Activated CD4-positive, alpha-beta memory T cell treated with anti-CD3 and anti-CD28 coated beads for 36 hours (primary cell): ENCODE results near the gene MYH14. TPM values are rescaled to one million over a fixed set of nuclear protein-coding genes. Genes with fewer than 3 reads are reported as not detected.

Source experiments
- CTCF ChIA-PET: fragments of 350-600 bp; sonication (Branson Sonifier 250); formaldehyde crosslinking; loops from one replicate; lab custom pipeline; 2021; ENCODE audit warnings: antibody characterized with exemption, inconsistent platforms; lab: Charles Lee
- POLR2A ChIA-PET: fragments of 350-600 bp; sonication (Branson Sonifier 250); formaldehyde crosslinking; loops from one replicate; lab custom pipeline; 2021; ENCODE audit warnings: antibody characterized with exemption; lab: Charles Lee
- DNase-seq: peaks from one replicate; pipeline ENCODE4 v3.0.0-alpha.2; 2020
- H3K27ac Mint-ChIP-seq: one replicate; pipeline ENCODE4 v1.8.0; 2021; ENCODE audit warnings: mixed read lengths
- H3K27me3 Mint-ChIP-seq: one replicate; pipeline ENCODE4 v1.8.0; 2021; ENCODE audit warnings: mixed read lengths
- H3K36me3 Mint-ChIP-seq: one replicate; pipeline ENCODE4 v1.8.0; 2021; ENCODE audit warnings: mixed read lengths
- H3K4me1 Mint-ChIP-seq: one replicate; pipeline ENCODE4 v1.8.0; 2021; ENCODE audit warnings: low read depth, mixed read lengths
- H3K4me3 Mint-ChIP-seq: one replicate; pipeline ENCODE4 v1.8.0; 2021; ENCODE audit warnings: mild to moderate bottlenecking, mixed read lengths
- H3K9me3 Mint-ChIP-seq: one replicate; pipeline ENCODE4 v1.8.0; 2021; ENCODE audit warnings: mixed read lengths
- intact Hi-C: fragments of 100-400 bp; cut with micrococcal nuclease; formaldehyde crosslinking; loops from one replicate; pipeline ENCODE4 v1.15.1; 2023
- total RNA-seq, 2 experiments: library from RNA; stranded (reverse); gene quantifications; one replicate each; pipeline ENCODE4 v1.2.3, GENCODE V29; 2021

Gene MYH14
- total RNA-seq, 2 experiments from 2014 or later, result not detected

GRCh38 chr19:50197348-50197747 is 6.1 kb upstream of the MYH14 start:
- H3K4me3 Mint-ChIP-seq, result no peak overlapping the region
- intact Hi-C loops, result no loop called here
- H3K4me1 Mint-ChIP-seq, result no peaks in the 10 kb centered on the region
- H3K9me3 Mint-ChIP-seq, result no peaks in the 10 kb centered on the region
- POLR2A ChIA-PET, result no interaction called here
- CTCF ChIA-PET, result no interaction called here
- DNase-seq, result no peak
- H3K27me3 Mint-ChIP-seq, result peaks cover 31% of the 10 kb centered on the region
- H3K36me3 Mint-ChIP-seq, result no peaks in the 10 kb centered on the region
- no peak overlapping the region for H3K27ac Mint-ChIP-seq

- H3K36me3 Mint-ChIP-seq, result no peaks in the 10 kb centered on the region
- CTCF ChIA-PET, result no interaction called here
- H3K4me1 Mint-ChIP-seq, result no peaks in the 10 kb centered on the region
- H3K4me3 Mint-ChIP-seq, result no peak overlapping the region
- intact Hi-C loops, result no loop called here
- POLR2A ChIA-PET, result no interaction called here
- H3K9me3 Mint-ChIP-seq, result no peaks in the 10 kb centered on the region
- H3K27ac Mint-ChIP-seq, result no peak overlapping the region
- no peak for DNase-seq
- H3K27me3 Mint-ChIP-seq, result peaks cover 28% of the 10 kb centered on the region
Measured at GRCh38 chr19:50198431-50199258, 4.8 kb upstream of the MYH14 start.

GRCh38 chr19:50199259-50199555 is 4.2 kb upstream of the MYH14 start:
- ChIA-PET POLR2A (no interaction called here), CTCF (no interaction called here)
- DNase-seq, result no peak
- no peaks in the 10 kb centered on the region for H3K9me3 Mint-ChIP-seq
- H3K4me1 Mint-ChIP-seq, result peaks cover 2% of the 10 kb centered on the region
- peaks cover 31% of the 10 kb centered on the region for H3K27me3 Mint-ChIP-seq
- H3K4me3 Mint-ChIP-seq, result no peak overlapping the region
- H3K27ac Mint-ChIP-seq, result no peak overlapping the region
- no peaks in the 10 kb centered on the region for H3K36me3 Mint-ChIP-seq
- intact Hi-C loops, result no loop called here

- intact Hi-C loops, result no loop called here
- ChIA-PET POLR2A (no interaction called here), CTCF (no interaction called here)
- Mint-ChIP-seq H3K27me3 (peaks cover 33% of the 10 kb centered on the region), H3K4me3 (no peak overlapping the region), H3K27ac (no peak overlapping the region), H3K36me3 (no peaks in the 10 kb centered on the region), H3K9me3 (no peaks in the 10 kb centered on the region), H3K4me1 (peaks cover 2% of the 10 kb centered on the region)
- no peak for DNase-seq
Measured at GRCh38 chr19:50202386-50202785, 1.0 kb upstream of the MYH14 start.

GRCh38 chr19:50202962-50203280 is 501 bp upstream of the MYH14 start:
- H3K9me3 Mint-ChIP-seq, result no peaks in the 10 kb centered on the region
- peaks cover 2% of the 10 kb centered on the region for H3K4me1 Mint-ChIP-seq
- no peak for DNase-seq
- ChIA-PET CTCF (no interaction called here), POLR2A (no interaction called here)
- H3K36me3 Mint-ChIP-seq, result no peaks in the 10 kb centered on the region
- intact Hi-C loops, result no loop called here
- peaks cover 38% of the 10 kb centered on the region for H3K27me3 Mint-ChIP-seq
- H3K4me3 Mint-ChIP-seq, result no peak overlapping the region
- H3K27ac Mint-ChIP-seq, result no peak overlapping the region

GRCh38 chr19:50204081-50204428 is 633 bp downstream of the MYH14 start:
- POLR2A ChIA-PET, result no interaction called here
- Mint-ChIP-seq H3K27me3 (peaks cover 37% of the 10 kb centered on the region), H3K4me1 (peaks cover 2% of the 10 kb centered on the region), H3K9me3 (no peaks in the 10 kb centered on the region), H3K36me3 (no peaks in the 10 kb centered on the region), H3K27ac (no peak overlapping the region), H3K4me3 (no peak overlapping the region)
- intact Hi-C loops, result no loop called here
- CTCF ChIA-PET, result no interaction called here
- DNase-seq, result no peak

- ChIA-PET POLR2A (no interaction called here), CTCF (no interaction called here)
- Mint-ChIP-seq H3K36me3 (no peaks in the 10 kb centered on the region), H3K27ac (no peak overlapping the region), H3K4me1 (peaks cover 2% of the 10 kb centered on the region), H3K4me3 (no peak overlapping the region), H3K27me3 (peaks cover 37% of the 10 kb centered on the region), H3K9me3 (no peaks in the 10 kb centered on the region)
- intact Hi-C loops, result no loop called here
- DNase-seq, result no peak
Measured at GRCh38 chr19:50204811-50205675, 1.6 kb downstream of the MYH14 start.

GRCh38 chr19:50205681-50206138 is 2.3 kb downstream of the MYH14 start:
- Mint-ChIP-seq H3K27me3 (peaks cover 37% of the 10 kb centered on the region), H3K36me3 (no peaks in the 10 kb centered on the region), H3K27ac (no peak overlapping the region), H3K9me3 (no peaks in the 10 kb centered on the region), H3K4me3 (no peak overlapping the region), H3K4me1 (peaks cover 2% of the 10 kb centered on the region)
- ChIA-PET POLR2A (no interaction called here), CTCF (no interaction called here)
- intact Hi-C loops, result no loop called here
- no peak for DNase-seq

GRCh38 chr19:50206191-50206590 is 2.8 kb downstream of the MYH14 start:
- H3K36me3 Mint-ChIP-seq, result no peaks in the 10 kb centered on the region
- peaks cover 2% of the 10 kb centered on the region for H3K4me1 Mint-ChIP-seq
- intact Hi-C loops, result no loop called here
- peaks cover under 1% of the 10 kb centered on the region for H3K9me3 Mint-ChIP-seq
- H3K27me3 Mint-ChIP-seq, result peaks cover 37% of the 10 kb centered on the region
- no peak for DNase-seq
- no peak overlapping the region for H3K4me3 Mint-ChIP-seq
- CTCF ChIA-PET, result no interaction called here
- POLR2A ChIA-PET, result no interaction called here
- no peak overlapping the region for H3K27ac Mint-ChIP-seq

- intact Hi-C loops, result no loop called here
- CTCF ChIA-PET, result no interaction called here
- H3K4me3 Mint-ChIP-seq, result no peak overlapping the region
- peaks cover 7% of the 10 kb centered on the region for H3K9me3 Mint-ChIP-seq
- POLR2A ChIA-PET, result no interaction called here
- peaks cover 2% of the 10 kb centered on the region for H3K4me1 Mint-ChIP-seq
- peaks cover 27% of the 10 kb centered on the region for H3K27me3 Mint-ChIP-seq
- H3K27ac Mint-ChIP-seq, result no peak overlapping the region
- DNase-seq, result no peak
- no peaks in the 10 kb centered on the region for H3K36me3 Mint-ChIP-seq
Measured at GRCh38 chr19:50207730-50208129, 4.3 kb downstream of the MYH14 start.

GRCh38 chr19:50209131-50209530 is 5.7 kb downstream of the MYH14 start:
- ChIA-PET CTCF (no interaction called here), POLR2A (no interaction called here)
- peaks cover under 1% of the 10 kb centered on the region for H3K4me1 Mint-ChIP-seq
- H3K4me3 Mint-ChIP-seq, result no peak overlapping the region
- no peak for DNase-seq
- H3K27ac Mint-ChIP-seq, result no peak overlapping the region
- intact Hi-C loops, result no loop called here
- H3K9me3 Mint-ChIP-seq, result peaks cover 7% of the 10 kb centered on the region
- peaks cover 21% of the 10 kb centered on the region for H3K27me3 Mint-ChIP-seq
- H3K36me3 Mint-ChIP-seq, result no peaks in the 10 kb centered on the region

- Mint-ChIP-seq H3K9me3 (peaks cover 7% of the 10 kb centered on the region), H3K36me3 (no peaks in the 10 kb centered on the region), H3K27me3 (peaks cover 12% of the 10 kb centered on the region), H3K4me1 (no peaks in the 10 kb centered on the region), H3K27ac (no peak overlapping the region), H3K4me3 (no peak overlapping the region)
- POLR2A ChIA-PET, result no interaction called here
- intact Hi-C loops, result no loop called here
- CTCF ChIA-PET, result no interaction called here
- no peak for DNase-seq
Measured at GRCh38 chr19:50210425-50210824, 7.0 kb downstream of the MYH14 start.

GRCh38 chr19:50213925-50214324 is 10.5 kb downstream of the MYH14 start:
- Mint-ChIP-seq H3K4me1 (no peaks in the 10 kb centered on the region), H3K36me3 (no peaks in the 10 kb centered on the region), H3K4me3 (no peak overlapping the region), H3K27me3 (peaks cover 6% of the 10 kb centered on the region), H3K27ac (no peak overlapping the region), H3K9me3 (peaks cover 7% of the 10 kb centered on the region)
- intact Hi-C loops, result no loop called here
- ChIA-PET CTCF (no interaction called here), POLR2A (no interaction called here)
- DNase-seq, result no peak
